ENCODE results near the gene KRTAP3-2. TPM values are rescaled to one million over a fixed set of nuclear protein-coding genes. Genes with fewer than 3 reads are reported as not detected.

The KRTAP3-2 gene
- total RNA-seq, 1 donor from 2014 or later = not detected

GRCh38 chr17:40966848-40967247 lies 32.9 kb downstream of the KRTAP3-2 start, which contains the start of gene KRT39:
Gene KRT39, minus strand, starts transcription at chr17:40966948. Its CDS starts 92 bp downstream, at chr17:40966856.
- DNase-seq (ENCODE audit: low spot score) = no peak

GRCh38 chr17:40963838-40964237 lies 35.9 kb downstream of the KRTAP3-2 start:
- DNase-seq (ENCODE audit: low spot score) = no peak

- no peak for DNase-seq (ENCODE audit: low spot score)
Measured at GRCh38 chr17:40962059-40962561, 37.6 kb downstream of the KRTAP3-2 start.

- DNase-seq (ENCODE audit: low spot score) = no peak
Measured at GRCh38 chr17:40961591-40961990, 38.1 kb downstream of the KRTAP3-2 start.

- no peak for DNase-seq (ENCODE audit: low spot score)
Measured at GRCh38 chr17:40960144-40960543, 39.6 kb downstream of the KRTAP3-2 start.

- no peak for DNase-seq (ENCODE audit: low spot score)
Measured at GRCh38 chr17:40958086-40958953, 41.4 kb downstream of the KRTAP3-2 start.

- DNase-seq (ENCODE audit: low spot score) = no peak
Measured at GRCh38 chr17:40956401-40957254, 43.1 kb downstream of the KRTAP3-2 start.

GRCh38 chr17:40953881-40954280 lies 45.8 kb downstream of the KRTAP3-2 start:
- no peak for DNase-seq (ENCODE audit: low spot score)

- no peak for DNase-seq (ENCODE audit: low spot score)
Measured at GRCh38 chr17:40952661-40953060, 47.0 kb downstream of the KRTAP3-2 start.

GRCh38 chr17:40952154-40952553 lies 47.6 kb downstream of the KRTAP3-2 start:
- no peak for DNase-seq (ENCODE audit: low spot score)

GRCh38 chr17:40951011-40951622 lies 48.6 kb downstream of the KRTAP3-2 start:
- no peak for DNase-seq (ENCODE audit: low spot score)

GRCh38 chr17:40950176-40950575 lies 49.5 kb downstream of the KRTAP3-2 start:
- DNase-seq (ENCODE audit: low spot score) = no peak

GRCh38 chr17:40949418-40949817 lies 50.3 kb downstream of the KRTAP3-2 start:
- no peak for DNase-seq (ENCODE audit: low spot score)

Other genes starting within 250 kb of the KRTAP3-2 start
- not detected for gene KRT25, start 244.6 kb downstream of the KRTAP3-2 start, total RNA-seq
- gene KRT26, start 227.7 kb downstream of the KRTAP3-2 start, total RNA-seq = not detected
- gene KRT27, start 217.4 kb downstream of the KRTAP3-2 start, total RNA-seq = not detected
- not detected for gene KRT28, start 199.9 kb downstream of the KRTAP3-2 start, total RNA-seq
- 38.6 TPM for gene KRT10, start 177.3 kb downstream of the KRTAP3-2 start, total RNA-seq
- not detected for gene KRT12, start 132.7 kb downstream of the KRTAP3-2 start, total RNA-seq
- 1.2 TPM for gene KRT20, start 114.7 kb downstream of the KRTAP3-2 start, total RNA-seq
- gene KRT23, start 62.3 kb downstream of the KRTAP3-2 start, total RNA-seq = 0.80 TPM
- not detected for gene KRT39, start 33.0 kb downstream of the KRTAP3-2 start, total RNA-seq
- gene KRT40, start 15.6 kb downstream of the KRTAP3-2 start, total RNA-seq = not detected
- gene KRTAP3-3, start 5.7 kb downstream of the KRTAP3-2 start, total RNA-seq = not detected
- not detected for gene KRTAP3-1, start 9.2 kb upstream of the KRTAP3-2 start, total RNA-seq
- not detected for gene KRTAP1-5, start 27.3 kb upstream of the KRTAP3-2 start, total RNA-seq
- gene KRTAP1-4, start 30.3 kb upstream of the KRTAP3-2 start, total RNA-seq = not detected
- gene KRTAP1-3, start 35.0 kb upstream of the KRTAP3-2 start, total RNA-seq = not detected
- not detected for gene KRTAP1-1, start 41.5 kb upstream of the KRTAP3-2 start, total RNA-seq
- gene KRTAP2-1, start 47.4 kb upstream of the KRTAP3-2 start, total RNA-seq = not detected
- not detected for gene KRTAP2-2, start 55.3 kb upstream of the KRTAP3-2 start, total RNA-seq
- not detected for gene KRTAP2-3, start 60.2 kb upstream of the KRTAP3-2 start, total RNA-seq
- gene KRTAP2-4, start 66.0 kb upstream of the KRTAP3-2 start, total RNA-seq = not detected
- gene KRTAP4-7, start 84.2 kb upstream of the KRTAP3-2 start, total RNA-seq = not detected
- not detected for gene KRTAP4-8, start 98.2 kb upstream of the KRTAP3-2 start, total RNA-seq
- not detected for gene KRTAP4-16, start 102.3 kb upstream of the KRTAP3-2 start, total RNA-seq
- not detected for gene KRTAP4-9, start 105.5 kb upstream of the KRTAP3-2 start, total RNA-seq
- gene KRTAP4-11, start 118.5 kb upstream of the KRTAP3-2 start, total RNA-seq = not detected
- not detected for gene KRTAP4-12, start 124.3 kb upstream of the KRTAP3-2 start, total RNA-seq
- gene KRTAP4-6, start 140.6 kb upstream of the KRTAP3-2 start, total RNA-seq = not detected
- gene KRTAP4-5, start 149.9 kb upstream of the KRTAP3-2 start, total RNA-seq = not detected
- not detected for gene KRTAP4-4, start 160.8 kb upstream of the KRTAP3-2 start, total RNA-seq
- not detected for gene KRTAP4-3, start 168.3 kb upstream of the KRTAP3-2 start, total RNA-seq
- gene KRTAP4-2, start 178.3 kb upstream of the KRTAP3-2 start, total RNA-seq = not detected
- not detected for gene KRTAP4-1, start 185.0 kb upstream of the KRTAP3-2 start, total RNA-seq
- gene KRTAP9-1, start 190.0 kb upstream of the KRTAP3-2 start, total RNA-seq = not detected
- not detected for gene KRTAP9-2, start 226.7 kb upstream of the KRTAP3-2 start, total RNA-seq
- not detected for gene KRTAP9-3, start 232.5 kb upstream of the KRTAP3-2 start, total RNA-seq
- not detected for gene KRTAP9-8, start 238.1 kb upstream of the KRTAP3-2 start, total RNA-seq
- gene KRTAP9-4, start 249.8 kb upstream of the KRTAP3-2 start, total RNA-seq = not detected

Data from mesenteric fat pad (tissue), 1 donor.